ENCODE results near the gene ACACB. TPM values are rescaled to one million over a fixed set of nuclear protein-coding genes. Genes with fewer than 3 reads are reported as not detected.

Gene ACACB
- total RNA-seq, 1 experiment from 2014 or later: 2.2 TPM

DNA sequence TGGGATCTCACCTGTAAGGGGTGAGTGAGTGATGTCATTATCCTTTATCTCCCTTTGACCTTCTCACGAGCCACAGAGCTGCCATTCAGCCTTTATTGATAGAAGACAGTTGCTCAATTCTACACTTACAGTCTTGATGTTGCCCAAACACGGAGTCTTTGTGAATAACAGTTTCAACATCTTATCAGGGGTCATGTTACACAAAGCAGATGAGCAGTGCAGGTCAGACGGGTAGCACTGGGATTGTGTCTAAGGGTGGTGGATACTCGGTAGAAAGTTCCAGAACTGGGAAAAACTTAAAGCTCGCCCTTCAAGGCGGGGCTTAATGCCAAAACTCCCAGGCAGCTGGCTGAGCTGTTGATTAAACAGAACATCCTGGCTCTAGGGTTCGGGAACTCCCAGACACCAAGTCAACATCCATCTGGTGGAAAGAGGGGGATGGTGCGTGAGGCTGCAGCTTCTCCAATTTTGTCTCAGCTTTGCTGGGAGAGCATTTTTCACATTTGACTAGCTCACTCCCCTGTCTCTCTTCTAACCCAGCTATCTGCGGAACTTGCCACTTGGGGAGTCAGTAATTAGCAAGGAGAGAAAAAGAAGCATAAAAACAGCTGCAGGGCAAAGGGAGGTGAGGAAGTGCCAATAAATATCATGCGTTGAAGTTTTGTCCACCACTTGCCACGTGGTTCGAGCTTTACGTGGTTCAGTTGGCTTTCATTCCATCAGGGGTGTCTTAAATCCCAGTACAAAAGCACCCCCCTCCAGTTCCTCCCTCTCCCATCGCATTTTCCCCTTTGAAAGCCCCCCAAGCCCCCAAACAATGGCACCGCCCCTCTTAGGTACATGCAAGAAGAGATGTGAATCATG is 161.7 kb downstream of the ACACB start:
- DNase-seq (ENCODE audit: low spot score): no peak

DNA sequence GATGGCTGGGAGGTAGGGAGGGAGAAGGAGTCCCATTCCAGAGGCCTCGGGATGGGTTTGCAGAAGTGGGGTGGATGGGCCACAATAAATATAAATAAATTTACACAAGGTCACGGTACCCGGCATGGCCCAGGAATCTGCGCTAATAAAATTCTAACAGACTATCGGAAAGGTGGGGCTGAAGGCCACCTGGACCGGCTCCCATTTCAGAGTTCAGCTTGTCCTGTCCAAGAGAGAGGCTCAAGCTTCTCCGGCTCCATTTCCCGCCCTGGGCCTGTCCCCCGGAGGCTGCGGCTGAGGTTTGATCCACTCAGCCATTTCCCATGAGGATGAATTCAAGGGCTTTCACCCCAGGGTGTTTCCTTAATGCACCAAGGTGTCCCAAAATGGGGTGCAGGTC is 162.5 kb downstream of the ACACB start:
- DNase-seq (ENCODE audit: low spot score): no peak

GRCh38 chr12:109279525-109279924 is 163.1 kb downstream of the ACACB start:
- no peak for DNase-seq (ENCODE audit: low spot score)

DNA sequence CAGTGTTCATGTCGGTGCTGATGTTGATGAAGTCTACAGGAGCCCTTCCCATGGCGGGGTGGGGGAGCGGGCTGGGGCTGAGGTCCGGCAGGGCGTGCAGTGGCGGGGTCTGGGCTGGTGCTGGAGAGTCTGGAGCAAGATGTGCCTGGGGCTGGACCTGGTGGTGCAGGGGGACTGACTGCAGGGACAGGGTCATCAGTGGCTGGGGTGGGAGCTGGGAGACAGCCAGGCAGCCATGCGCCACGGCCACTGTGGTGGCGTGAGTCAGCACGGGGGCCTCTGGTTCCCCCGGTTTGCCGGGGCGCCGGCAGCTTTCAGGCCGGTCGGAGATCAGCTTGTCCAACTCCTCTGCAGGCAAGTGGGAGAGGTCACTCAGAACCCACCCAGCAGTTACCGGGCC is 165.1 kb downstream of the ACACB start:
- DNase-seq (ENCODE audit: low spot score): no peak

DNA sequence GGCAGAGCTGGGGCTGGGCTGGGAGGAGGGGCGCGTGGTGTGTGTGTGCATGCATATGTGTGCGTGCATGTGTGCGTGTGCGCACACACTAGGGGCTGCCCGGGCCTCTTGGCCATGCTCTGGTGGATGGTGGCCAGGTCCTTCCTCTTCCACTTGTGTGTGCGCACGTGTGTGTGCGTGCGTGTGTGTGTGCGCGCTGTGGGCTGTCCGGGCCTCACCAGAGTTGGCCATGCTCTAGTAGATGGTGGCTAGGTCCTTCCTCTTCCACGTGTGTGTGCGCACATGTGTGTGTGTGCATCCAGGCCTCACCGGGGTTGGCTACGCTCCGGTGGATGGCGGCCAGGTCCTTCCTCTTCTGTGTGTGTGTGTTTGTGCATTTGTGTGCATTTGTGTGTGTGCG is 168.0 kb downstream of the ACACB start:
- no peak for DNase-seq (ENCODE audit: low spot score)

- no peak for DNase-seq (ENCODE audit: low spot score)
These were observed 169.9 kb downstream of the ACACB start for GRCh38 chr12:109286252-109286651.

DNA sequence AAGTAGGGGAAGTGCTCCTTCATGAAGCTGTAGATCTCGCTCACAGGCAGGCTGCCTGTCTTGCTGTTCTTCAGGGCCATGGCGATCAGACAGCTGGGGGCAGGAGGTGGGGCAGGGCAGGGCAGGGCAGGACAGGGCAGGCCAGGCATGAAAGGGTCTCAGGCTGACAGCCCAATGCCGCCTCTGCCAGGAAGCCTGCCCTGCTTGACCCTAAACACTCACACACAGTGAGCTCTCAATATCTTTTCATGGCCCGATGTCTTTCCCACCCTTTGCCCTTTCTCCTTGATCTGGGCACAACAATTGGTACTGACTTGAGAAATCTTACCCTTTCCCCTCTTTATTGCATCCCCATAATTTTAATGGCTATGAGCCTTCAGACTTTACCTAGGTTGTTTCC is 170.3 kb downstream of the ACACB start:
- DNase-seq (ENCODE audit: low spot score): no peak

GRCh38 chr12:109287181-109287580 is 170.8 kb downstream of the ACACB start:
- no peak for DNase-seq (ENCODE audit: low spot score)

DNA sequence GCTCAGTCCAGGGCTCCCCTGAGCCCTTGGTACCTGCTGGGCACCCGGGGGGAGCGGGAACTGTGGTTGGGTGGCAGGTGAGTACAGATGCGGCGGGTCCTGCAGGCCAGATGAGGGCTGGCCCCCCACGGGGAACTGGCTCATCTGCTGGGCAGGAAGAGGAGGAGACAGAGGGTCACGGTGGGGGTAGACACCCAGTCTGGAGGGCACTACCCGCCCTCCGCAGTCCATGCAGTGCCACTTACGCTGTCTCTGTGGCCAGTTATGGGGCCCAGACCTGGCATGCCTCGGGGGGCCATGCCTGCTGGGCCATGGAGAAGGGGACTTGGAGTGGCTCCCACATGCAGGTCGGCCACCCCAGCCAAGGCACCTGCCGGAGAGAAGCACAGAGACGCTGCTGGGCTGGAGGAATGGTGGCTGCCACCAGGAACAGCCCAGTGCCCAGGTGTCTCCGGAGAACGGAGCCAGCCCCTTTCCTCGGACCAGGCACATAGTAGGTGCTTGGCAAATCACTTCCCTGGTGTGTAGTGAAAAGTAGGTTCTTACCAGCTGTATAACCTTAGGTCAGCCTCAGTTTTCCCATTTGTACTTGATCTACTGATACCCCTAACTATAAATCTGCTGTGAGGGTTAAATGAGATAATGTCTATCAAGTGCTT is 171.6 kb downstream of the ACACB start:
- DNase-seq (ENCODE audit: low spot score): no peak

DNA sequence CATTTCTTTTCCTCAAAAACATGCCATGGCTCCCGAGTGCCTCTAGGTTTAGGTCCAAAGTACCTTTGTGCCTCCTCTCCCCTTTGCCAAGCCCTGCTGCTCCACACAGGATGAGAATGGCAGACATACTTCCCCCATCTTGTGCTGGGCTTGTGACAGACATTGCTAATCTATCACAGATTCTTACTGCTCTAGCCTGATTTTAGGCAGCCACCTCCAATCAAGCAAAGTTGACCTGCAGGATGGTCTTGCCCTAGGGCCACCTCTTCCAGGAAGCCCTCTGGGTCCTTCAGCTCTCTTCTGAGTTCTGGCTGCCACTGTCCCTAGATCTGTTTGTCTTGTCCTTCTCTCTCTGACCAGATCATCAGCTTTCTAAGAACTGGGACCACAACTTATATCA is 172.2 kb downstream of the ACACB start:
- DNase-seq (ENCODE audit: low spot score): no peak

DNA sequence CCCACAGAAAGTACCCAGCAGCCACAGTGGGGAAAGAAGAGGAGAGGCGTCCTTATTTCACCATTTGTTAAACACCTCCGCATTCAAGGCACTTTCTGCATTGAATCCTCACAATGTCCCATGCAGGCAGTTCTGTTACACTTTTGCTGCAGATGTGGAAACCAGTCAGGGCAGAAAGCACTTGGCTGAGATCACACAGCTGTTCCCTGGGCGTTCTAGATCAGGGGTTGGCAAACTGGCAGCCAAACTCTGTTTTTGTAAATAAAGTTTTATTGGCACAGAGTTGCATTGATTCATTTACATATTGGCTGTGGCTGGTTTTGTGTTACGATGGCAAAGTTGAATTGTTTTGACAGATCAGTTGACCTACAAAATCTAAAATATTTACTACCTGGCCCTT is 172.6 kb downstream of the ACACB start:
- no peak for DNase-seq (ENCODE audit: low spot score)

- DNase-seq (ENCODE audit: low spot score): no peak
These were observed 173.2 kb downstream of the ACACB start for GRCh38 chr12:109289551-109289950.

DNA sequence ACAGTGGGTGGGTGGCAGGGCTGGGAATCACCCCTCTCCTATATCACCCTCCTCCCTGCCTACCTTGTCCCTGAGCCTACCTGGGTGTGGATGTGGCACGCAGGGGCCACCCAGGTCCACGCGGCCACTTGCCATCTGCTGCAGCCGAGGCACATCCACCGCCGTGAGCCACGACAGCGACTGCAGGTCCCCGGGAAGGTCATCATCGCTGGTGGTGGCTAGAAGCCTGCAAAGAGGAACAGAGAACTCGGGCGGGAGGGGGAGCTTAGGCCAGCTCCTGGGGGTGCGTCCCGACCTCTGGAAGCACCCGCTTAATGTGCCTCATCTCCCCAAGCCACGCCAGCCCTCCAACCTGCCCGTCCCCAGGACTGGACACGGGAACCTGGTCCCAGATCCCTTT is 173.7 kb downstream of the ACACB start:
- no peak for DNase-seq (ENCODE audit: low spot score)

DNA sequence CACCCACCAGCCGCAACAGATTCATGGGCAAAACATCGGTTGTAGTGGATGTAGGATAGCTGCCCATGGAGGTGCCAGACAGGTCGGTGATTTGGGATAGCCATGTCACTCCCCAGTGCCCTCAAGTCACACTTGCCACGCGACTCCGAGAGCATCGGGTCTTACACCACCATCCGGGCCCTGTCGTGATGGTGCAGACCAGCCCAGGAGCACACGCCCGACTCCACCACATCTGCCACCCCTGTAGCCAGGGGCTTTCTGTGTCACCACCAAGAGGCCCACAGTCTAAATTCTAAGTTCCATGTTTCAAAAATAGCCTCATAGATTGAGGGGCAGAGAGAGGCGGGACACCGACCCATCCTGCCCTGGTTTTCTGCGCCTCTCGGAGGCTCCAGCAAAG is 174.7 kb downstream of the ACACB start:
- no peak for DNase-seq (ENCODE audit: low spot score)

DNA sequence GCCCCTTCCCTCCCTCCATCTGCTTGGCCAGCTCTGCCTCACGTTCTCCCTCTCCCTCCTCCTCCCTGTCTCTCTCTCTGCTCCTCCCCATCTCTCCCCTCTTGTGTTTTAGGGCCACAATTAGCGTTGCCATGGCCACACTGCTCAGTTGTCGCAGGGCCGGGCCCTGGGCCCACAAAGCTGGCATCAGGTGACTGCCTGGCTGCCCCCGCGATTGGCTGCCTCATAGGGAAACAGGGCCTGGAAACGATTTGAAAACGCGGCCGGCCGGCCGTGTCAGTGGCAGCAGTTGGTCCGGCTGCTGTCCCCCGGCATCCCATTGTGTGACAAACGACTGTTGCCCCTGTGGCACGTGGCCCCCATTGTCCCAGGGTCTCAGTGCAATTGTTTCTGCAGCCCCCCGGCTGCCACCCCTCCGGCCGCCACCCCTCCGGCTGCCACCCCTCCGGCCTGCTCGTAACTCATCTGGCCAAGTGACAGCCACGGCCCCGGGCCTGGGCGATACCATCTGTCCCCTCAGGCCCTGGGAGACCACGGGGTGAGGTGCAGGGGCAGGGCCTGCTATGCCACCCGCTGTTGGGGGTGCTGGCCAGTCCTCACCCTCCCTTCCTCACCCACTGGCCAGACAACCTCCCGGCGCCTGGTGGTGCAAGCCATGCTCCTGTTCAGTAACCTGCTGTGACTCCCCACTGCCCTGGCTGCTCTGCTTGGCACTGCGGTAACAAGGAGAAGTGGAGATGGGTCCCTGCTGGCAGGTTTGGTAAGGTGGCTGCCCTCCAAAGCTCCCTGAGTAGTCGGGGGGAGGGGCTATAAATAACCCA is 175.3 kb downstream of the ACACB start:
- DNase-seq (ENCODE audit: low spot score): no peak

- no peak for DNase-seq (ENCODE audit: low spot score)
These were observed 175.9 kb downstream of the ACACB start for GRCh38 chr12:109292342-109292711.

DNA sequence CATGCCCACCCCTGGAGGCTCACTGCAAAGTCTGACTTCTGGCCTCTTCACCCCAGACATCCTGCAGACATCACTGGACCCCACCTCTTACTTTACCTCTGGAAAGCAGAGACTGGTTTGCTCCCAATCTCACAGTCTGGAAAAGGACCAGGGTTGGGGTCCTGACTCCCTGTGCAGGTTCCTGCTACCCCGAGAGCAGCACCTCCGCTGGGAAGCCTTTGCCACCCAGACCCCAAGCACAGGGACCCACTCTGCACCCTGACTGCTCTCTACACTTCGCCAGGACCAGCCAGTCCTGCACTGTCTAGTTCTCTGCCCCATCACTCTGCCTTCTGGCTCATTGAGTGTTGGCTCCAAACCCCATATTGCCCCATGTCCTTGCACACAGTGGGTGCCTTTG is 176.7 kb downstream of the ACACB start:
- no peak for DNase-seq (ENCODE audit: low spot score)

DNA sequence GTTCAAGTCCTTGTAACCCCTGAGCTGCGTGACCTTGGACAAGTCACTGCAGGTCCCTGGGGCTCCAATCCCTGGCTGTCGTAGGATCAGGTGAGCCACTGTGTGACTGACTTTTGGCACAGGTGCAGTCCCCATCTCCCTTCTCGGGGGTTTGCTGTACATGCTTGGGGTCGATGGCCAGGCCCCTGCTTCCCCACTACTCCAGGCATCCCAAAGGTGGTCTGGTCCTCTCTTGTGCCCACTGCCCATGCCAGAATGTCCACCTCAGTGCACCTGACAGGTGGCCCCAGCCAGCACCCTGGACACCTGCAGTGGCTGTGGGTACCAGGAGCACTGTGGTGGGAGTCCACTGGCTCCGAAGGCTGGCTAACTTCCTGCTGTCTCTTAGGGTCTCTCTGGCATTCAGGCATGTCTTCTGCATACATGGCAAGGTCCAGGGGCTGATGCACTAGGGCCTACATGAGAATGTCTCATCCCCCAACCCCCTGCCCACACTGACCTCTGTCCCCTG is 178.0 kb downstream of the ACACB start:
- DNase-seq (ENCODE audit: low spot score): no peak

- no peak for DNase-seq (ENCODE audit: low spot score)
These were observed 179.5 kb downstream of the ACACB start for GRCh38 chr12:109295764-109296425.

- DNase-seq (ENCODE audit: low spot score): no peak
These were observed 180.0 kb downstream of the ACACB start for GRCh38 chr12:109296431-109296830.

- no peak for DNase-seq (ENCODE audit: low spot score)
These were observed 183.5 kb downstream of the ACACB start for GRCh38 chr12:109299849-109300248.

DNA sequence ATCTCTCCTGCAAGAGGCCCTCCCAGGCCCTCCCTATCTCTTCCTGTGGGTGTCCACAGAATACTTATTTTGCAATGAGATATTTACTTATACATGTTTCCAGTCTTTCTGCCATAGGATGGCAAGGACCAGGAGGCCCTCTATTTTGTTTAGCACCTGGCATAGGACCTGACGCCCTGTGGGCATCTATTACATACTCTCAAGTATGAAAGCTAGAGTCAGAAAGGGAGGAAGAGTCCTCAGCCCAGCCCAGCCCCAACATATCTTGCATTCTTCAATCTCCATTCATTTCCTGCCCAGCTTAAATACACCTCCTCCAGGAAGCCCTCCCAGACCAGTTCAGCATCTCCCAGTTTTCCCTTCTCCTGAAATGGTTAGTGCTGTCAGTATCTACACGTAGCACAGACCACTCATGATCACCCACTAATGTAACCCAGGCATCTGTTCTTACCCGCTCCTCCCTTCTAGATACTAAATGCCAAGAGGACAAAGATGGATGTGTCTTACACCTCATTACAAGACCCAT is 185.3 kb downstream of the ACACB start:
- DNase-seq (ENCODE audit: low spot score): no peak

Measured in H4 (cell line).